Ectodermal cell (in vitro differentiated cells): ENCODE results near the gene MTUS2.
"Not testable (repeated sequence)": the region's sequence is repeated elsewhere in the genome, so short reads cannot be mapped to it uniquely, and the experiment has no call there.

Experiments
- H3K27ac ChIP-seq: 2 replicates; pipeline ENCODE4 v1.7.0; 2013; ENCODE audit warnings: mild to moderate bottlenecking, low read depth, low read length; ENCODE audit not compliant: insufficient read depth, poor library complexity, severe bottlenecking
- H3K27me3 ChIP-seq: 2 replicates; pipeline ENCODE4 v1.7.0; 2013; ENCODE audit warnings: mild to moderate bottlenecking, low read length; ENCODE audit not compliant: insufficient read depth, control insufficient read depth, poor library complexity, severe bottlenecking
- H3K36me3 ChIP-seq: one replicate; pipeline ENCODE4 v1.7.0; 2013; ENCODE audit warnings: low read length; ENCODE audit not compliant: control insufficient read depth, insufficient read depth
- H3K4me1 ChIP-seq: one replicate; pipeline ENCODE4 v1.7.0; 2013; ENCODE audit warnings: low read length; ENCODE audit not compliant: control insufficient read depth, insufficient read depth
- H3K4me3 ChIP-seq: 2 replicates; pipeline ENCODE4 v1.7.0; 2013; ENCODE audit warnings: low read depth, low read length, control low read depth; ENCODE audit not compliant: insufficient read depth
- H3K9me3 ChIP-seq: 2 replicates; pipeline ENCODE4 v1.7.0; 2013; ENCODE audit warnings: mild to moderate bottlenecking, low read length, moderate library complexity; ENCODE audit not compliant: control insufficient read depth
- WGBS, 2 experiments: methylation state at CpG; one replicate each; pipeline ENCODE4 v1.1.7; 2013; ENCODE audit warnings: missing lambda C conversion rate in 2 of 2; 5-methylcytosine and 5-hydroxymethylcytosine counted together

The MTUS2 gene

DNA sequence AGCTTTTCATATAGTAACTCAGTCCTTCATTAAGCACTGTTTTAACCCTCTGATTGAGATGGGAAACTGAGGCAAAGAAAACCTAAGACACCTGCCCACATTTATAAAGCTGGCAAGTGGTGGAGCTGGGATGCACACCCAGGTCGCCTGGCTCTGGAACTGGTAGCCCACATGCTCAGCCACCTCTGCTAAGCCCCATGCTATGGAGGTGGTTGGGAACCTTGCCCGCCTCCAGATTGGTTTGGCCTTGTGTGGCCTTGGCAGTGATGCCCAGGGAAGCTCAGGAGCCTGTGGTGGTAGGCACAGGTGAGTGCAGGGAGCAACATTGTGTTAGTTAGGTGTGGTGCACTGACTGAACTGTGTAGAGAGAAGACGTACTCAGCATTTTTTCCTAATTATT, 370.2 kb downstream of the MTUS2 start:
- WGBS, 2 experiments = 69 to 80% methylated on average over 3 of the region's 3 CpGs
- Histone ChIP-seq H3K36me3 (no peaks in the 10 kb centered on the region), H3K27ac (no peak overlapping the region), H3K4me1 (no peaks in the 10 kb centered on the region), H3K4me3 (no peak overlapping the region), H3K9me3 (peaks cover 3% of the 10 kb centered on the region), H3K27me3 (no peaks in the 10 kb centered on the region)

- no peaks in the 10 kb centered on the region for H3K27me3 ChIP-seq
- WGBS, 2 experiments = 87% methylated on average over 1 of the region's 1 CpG; no CpG with 5 or more reads in 1 of the 2 experiments
- no peaks in the 10 kb centered on the region for H3K4me1 ChIP-seq
- no peak overlapping the region for H3K27ac ChIP-seq
- peaks cover 7% of the 10 kb centered on the region for H3K9me3 ChIP-seq
- no peaks in the 10 kb centered on the region for H3K36me3 ChIP-seq
- no peak overlapping the region for H3K4me3 ChIP-seq
These were observed 372.9 kb downstream of the MTUS2 start for GRCh38 chr13:29193083-29193482.

- Histone ChIP-seq H3K4me1 (no peaks in the 10 kb centered on the region), H3K27me3 (no peaks in the 10 kb centered on the region), H3K36me3 (no peaks in the 10 kb centered on the region), H3K27ac (no peak overlapping the region), H3K9me3 (peaks cover 3% of the 10 kb centered on the region), H3K4me3 (no peak overlapping the region)
- 51 to 58% methylated on average over 3 of the region's 3 CpGs for WGBS, 2 experiments
These were observed 375.3 kb downstream of the MTUS2 start for GRCh38 chr13:29195456-29195855.

GRCh38 chr13:29196409-29197074, 376.4 kb downstream of the MTUS2 start:
- Histone ChIP-seq H3K27me3 (no peaks in the 10 kb centered on the region), H3K4me1 (no peaks in the 10 kb centered on the region), H3K36me3 (no peaks in the 10 kb centered on the region), H3K27ac (no peak overlapping the region), H3K4me3 (no peak overlapping the region), H3K9me3 (peaks cover 3% of the 10 kb centered on the region)
- WGBS, 2 experiments = 59 to 89% methylated on average over 1 of the region's 2 CpGs

DNA sequence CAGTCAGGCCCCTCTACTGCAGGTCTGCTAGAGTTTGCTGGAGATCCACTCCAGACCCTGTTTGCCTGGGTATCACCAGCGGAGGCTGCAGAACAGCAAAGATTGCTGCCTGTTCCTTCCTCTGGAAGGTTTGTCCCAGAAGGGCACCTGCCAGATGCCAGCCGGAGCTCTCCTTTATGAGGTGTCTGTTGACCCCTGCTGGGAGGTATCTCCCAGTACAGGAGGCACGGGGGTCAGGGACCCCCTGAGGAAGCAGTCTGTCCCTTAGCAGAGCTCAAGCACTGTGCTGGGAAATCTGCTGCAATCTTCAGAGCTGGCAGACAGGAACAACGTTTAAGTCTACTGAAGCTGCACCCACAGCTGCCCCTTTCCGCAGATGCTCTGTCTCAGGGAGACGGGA, 382.6 kb downstream of the MTUS2 start:
- H3K4me3 ChIP-seq, H3K36me3 ChIP-seq, H3K27ac ChIP-seq, H3K27me3 ChIP-seq, H3K4me1 ChIP-seq, H3K9me3 ChIP-seq: not testable (repeated sequence)
- WGBS, 2 experiments = 80 to 86% methylated on average over 6 of the region's 6 CpGs

GRCh38 chr13:29204651-29205050, 384.5 kb downstream of the MTUS2 start:
- no peak overlapping the region for H3K4me3 ChIP-seq
- H3K9me3 ChIP-seq = no peaks in the 10 kb centered on the region
- H3K27me3 ChIP-seq = no peaks in the 10 kb centered on the region
- H3K4me1 ChIP-seq = no peaks in the 10 kb centered on the region
- no peak overlapping the region for H3K27ac ChIP-seq
- 90 to 92% methylated on average over 13 of the region's 13 CpGs for WGBS, 2 experiments
- no peaks in the 10 kb centered on the region for H3K36me3 ChIP-seq

GRCh38 chr13:29210676-29211075, 390.5 kb downstream of the MTUS2 start:
- WGBS, 2 experiments = 85 to 86% methylated on average over 4 of the region's 4 CpGs
- H3K27me3 ChIP-seq = no peaks in the 10 kb centered on the region
- no peaks in the 10 kb centered on the region for H3K9me3 ChIP-seq
- no peaks in the 10 kb centered on the region for H3K36me3 ChIP-seq
- no peaks in the 10 kb centered on the region for H3K4me1 ChIP-seq
- H3K4me3 ChIP-seq = no peak overlapping the region
- H3K27ac ChIP-seq = no peak overlapping the region

- WGBS, 2 experiments = 73 to 79% methylated on average over 5 of the region's 5 CpGs
- H3K27ac ChIP-seq, H3K4me3 ChIP-seq, H3K27me3 ChIP-seq, H3K9me3 ChIP-seq, H3K4me1 ChIP-seq, H3K36me3 ChIP-seq: not testable (repeated sequence)
These were observed 391.0 kb downstream of the MTUS2 start for GRCh38 chr13:29211162-29211561.

DNA sequence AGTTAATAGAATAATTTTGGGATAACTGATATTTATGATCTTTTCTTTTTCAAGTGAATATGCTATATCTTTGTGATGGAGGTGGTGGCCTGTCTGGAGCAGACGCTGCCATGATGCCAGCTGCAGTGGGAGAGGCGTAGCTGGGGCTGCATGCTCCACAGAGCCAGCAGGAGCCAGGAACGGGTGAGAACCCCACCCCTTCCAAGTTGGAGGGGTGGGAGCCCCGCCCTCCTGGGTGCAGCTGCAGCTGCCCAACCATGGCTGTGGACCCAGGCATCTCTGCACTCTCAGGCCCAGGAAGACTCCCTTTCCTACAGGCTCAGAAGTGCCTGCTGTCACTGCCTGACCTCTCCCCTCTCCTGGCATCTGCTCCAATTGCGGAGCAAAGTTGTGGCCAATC, 402.3 kb downstream of the MTUS2 start:
- WGBS, 2 experiments = 66 to 70% methylated on average over 5 of the region's 5 CpGs

DNA sequence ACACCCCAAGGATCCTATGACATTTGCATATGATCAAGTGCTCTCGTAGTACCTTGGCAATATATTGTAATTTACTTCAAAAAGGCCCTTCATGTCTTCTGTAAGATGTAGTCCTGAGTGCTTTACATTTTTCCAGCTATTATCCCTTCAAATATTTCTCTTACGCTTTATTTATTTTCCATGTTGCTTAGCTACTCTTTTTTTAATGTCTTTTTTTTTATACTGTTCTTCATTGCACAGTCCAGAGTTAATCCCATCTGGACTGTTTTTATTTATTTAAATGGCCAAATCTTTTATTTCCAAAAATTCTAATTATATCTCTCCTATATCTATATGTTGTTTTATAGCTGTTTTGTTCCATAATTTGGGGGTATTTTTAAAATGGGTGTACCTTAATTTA, 404.1 kb downstream of the MTUS2 start:
- H3K27me3 ChIP-seq = no peaks in the 10 kb centered on the region
- no peak overlapping the region for H3K27ac ChIP-seq
- no peaks in the 10 kb centered on the region for H3K36me3 ChIP-seq
- peaks cover 12% of the 10 kb centered on the region for H3K9me3 ChIP-seq
- no peaks in the 10 kb centered on the region for H3K4me1 ChIP-seq
- 71 to 81% methylated on average over 1 to 2 of the region's 2 CpGs for WGBS, 2 experiments
- H3K4me3 ChIP-seq = no peak overlapping the region

More for the DNA sequence above, 402.3 kb downstream of the MTUS2 start:
- H3K4me1 ChIP-seq = no peaks in the 10 kb centered on the region
- H3K36me3 ChIP-seq = no peaks in the 10 kb centered on the region
- no peak overlapping the region for H3K4me3 ChIP-seq
- no peaks in the 10 kb centered on the region for H3K27me3 ChIP-seq
- H3K27ac ChIP-seq = no peak overlapping the region
- H3K9me3 ChIP-seq = peaks cover 16% of the 10 kb centered on the region

- Histone ChIP-seq H3K27ac (no peak overlapping the region), H3K27me3 (no peaks in the 10 kb centered on the region), H3K9me3 (peaks cover 11% of the 10 kb centered on the region), H3K4me1 (no peaks in the 10 kb centered on the region), H3K4me3 (no peak overlapping the region), H3K36me3 (no peaks in the 10 kb centered on the region)
These were observed 407.4 kb downstream of the MTUS2 start for GRCh38 chr13:29227576-29227975.
